RPMI7951 (cell line): ENCODE results near the gene WDHD1. TPM values are rescaled to one million over a fixed set of nuclear protein-coding genes. Genes with fewer than 3 reads are reported as not detected.
A peak's percentile ranks its signal among the peaks of the same experiment; 100 is the strongest.
"Not testable (repeated sequence)": the region's sequence is repeated elsewhere in the genome, so short reads cannot be mapped to it uniquely, and the experiment has no call there.

Experiments used
- DNase-seq: peaks from one replicate; pipeline ENCODE4 v3.0.0-alpha.2; 2012; ENCODE audit warnings: low read depth
- total RNA-seq: library from RNA; depleted of rRNA; stranded (reverse); fragments of >200 nt; shearing (Covaris generic); gene quantifications from 2 replicates; pipeline ENCODE4 v1.2.3, GENCODE V29; 2014; rRNA removed

Gene WDHD1
- 16.8 and 18.0 TPM in 2 replicates for total RNA-seq

- peak; percentile 89 for DNase-seq
Measured at GRCh38 chr14:55026793-55027561, at the start of gene WDHD1, which contains the start of gene SOCS4. Gene WDHD1, minus strand, starts transcription at chr14:55027099. Its CDS starts 312 bp downstream, at chr14:55026787. Gene SOCS4, plus strand, starts transcription at chr14:55027236. Its CDS starts 15,806 bp downstream, at chr14:55043042.

- DNase-seq, result no peak
Measured at GRCh38 chr14:55075628-55076175, 48.8 kb upstream of the WDHD1 start.

- no peak for DNase-seq
Measured at GRCh38 chr14:55074662-55075061, 47.8 kb upstream of the WDHD1 start.

GRCh38 chr14:55073856-55074255, 47.0 kb upstream of the WDHD1 start:
- DNase-seq, result peak; percentile 64

GRCh38 chr14:55071870-55072640, 45.2 kb upstream of the WDHD1 start:
- DNase-seq, result peak; percentile 92

- DNase-seq, result peak; percentile 39
Measured at GRCh38 chr14:55070981-55071411, 44.1 kb upstream of the WDHD1 start.

- DNase-seq, result no peak
Measured at GRCh38 chr14:55066223-55066622, 39.3 kb upstream of the WDHD1 start.

- DNase-seq, result no peak
Measured at GRCh38 chr14:55065411-55065810, 38.5 kb upstream of the WDHD1 start.

- DNase-seq, result not testable (repeated sequence)
Measured at GRCh38 chr14:55064896-55065295, 38.0 kb upstream of the WDHD1 start.

GRCh38 chr14:55062517-55063351, 35.8 kb upstream of the WDHD1 start:
- no peak for DNase-seq

GRCh38 chr14:55059333-55059732, 32.4 kb upstream of the WDHD1 start:
- DNase-seq, result no peak

GRCh38 chr14:55057919-55058318, 31.0 kb upstream of the WDHD1 start:
- DNase-seq, result no peak

GRCh38 chr14:55054098-55054497, 27.2 kb upstream of the WDHD1 start:
- DNase-seq, result no peak

GRCh38 chr14:55053500-55053899, 26.6 kb upstream of the WDHD1 start:
- DNase-seq, result no peak

- DNase-seq, result no peak
Measured at GRCh38 chr14:55053018-55053417, 26.1 kb upstream of the WDHD1 start.

- DNase-seq, result no peak
Measured at GRCh38 chr14:55052269-55052930, 25.5 kb upstream of the WDHD1 start.

GRCh38 chr14:55051423-55052268, 24.7 kb upstream of the WDHD1 start, which contains the start of gene MAPK1IP1L:
Gene MAPK1IP1L, plus strand, starts transcription at chr14:55051647. Its CDS starts 10,037 bp downstream, at chr14:55061684.
- DNase-seq, result peak; percentile 92

- DNase-seq, result no peak
Measured at GRCh38 chr14:55051165-55051422, 24.2 kb upstream of the WDHD1 start.

GRCh38 chr14:55048900-55049436, 22.1 kb upstream of the WDHD1 start:
- DNase-seq, result no peak
